HG03457 (cell line): Measurements from ENCODE around the gene MAST4.

ENCODE experiments used
- ATAC-seq: cut with Tn5 transposase; IDR thresholded peaks from one replicate; pipeline ENCODE4 v1.9.1; 2021; ENCODE audit warnings: moderate number of reproducible peaks; ENCODE audit not compliant: unreplicated experiment

Gene MAST4

GRCh38 chr5:67031692-67032091 is 435.5 kb downstream of the MAST4 start:
- ATAC-seq: no peak

- no peak for ATAC-seq
These were observed 436.9 kb downstream of the MAST4 start for GRCh38 chr5:67032921-67033664.

DNA sequence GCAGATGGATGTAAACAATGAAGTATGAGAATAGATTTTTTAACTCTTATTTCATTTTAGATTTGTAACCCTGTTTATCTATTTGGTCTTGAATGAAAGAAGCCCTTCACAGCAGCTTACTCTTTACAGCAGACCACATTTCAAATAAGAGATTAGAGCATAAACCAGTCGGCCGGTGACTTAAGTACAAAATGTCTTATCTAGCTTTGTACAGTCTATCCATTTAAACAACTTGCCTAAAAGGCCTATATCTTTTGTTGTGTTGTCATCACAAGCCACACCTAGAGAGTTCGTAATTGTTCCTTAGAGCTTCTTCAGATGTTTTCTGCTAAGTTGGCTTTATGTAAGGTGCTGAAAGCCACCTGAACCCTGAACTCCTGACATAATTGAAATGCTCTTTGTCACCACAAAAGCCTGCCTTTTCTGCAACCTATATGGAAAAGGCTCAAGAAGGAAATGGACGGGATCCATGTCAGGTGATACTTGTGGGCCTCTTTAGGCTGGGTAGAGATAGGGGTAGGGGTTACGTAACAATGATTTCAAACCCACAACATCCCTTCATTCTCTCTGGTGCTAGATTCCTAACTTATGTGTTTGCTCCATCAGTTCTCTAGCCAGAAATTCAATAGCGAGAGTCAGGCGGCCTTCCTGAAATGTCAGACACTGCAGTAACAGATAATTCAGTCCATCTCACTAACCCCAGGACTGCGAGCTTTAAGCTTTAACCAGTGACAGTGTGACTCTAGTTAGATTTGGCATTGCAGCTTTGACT is 437.9 kb downstream of the MAST4 start:
- no peak for ATAC-seq

DNA sequence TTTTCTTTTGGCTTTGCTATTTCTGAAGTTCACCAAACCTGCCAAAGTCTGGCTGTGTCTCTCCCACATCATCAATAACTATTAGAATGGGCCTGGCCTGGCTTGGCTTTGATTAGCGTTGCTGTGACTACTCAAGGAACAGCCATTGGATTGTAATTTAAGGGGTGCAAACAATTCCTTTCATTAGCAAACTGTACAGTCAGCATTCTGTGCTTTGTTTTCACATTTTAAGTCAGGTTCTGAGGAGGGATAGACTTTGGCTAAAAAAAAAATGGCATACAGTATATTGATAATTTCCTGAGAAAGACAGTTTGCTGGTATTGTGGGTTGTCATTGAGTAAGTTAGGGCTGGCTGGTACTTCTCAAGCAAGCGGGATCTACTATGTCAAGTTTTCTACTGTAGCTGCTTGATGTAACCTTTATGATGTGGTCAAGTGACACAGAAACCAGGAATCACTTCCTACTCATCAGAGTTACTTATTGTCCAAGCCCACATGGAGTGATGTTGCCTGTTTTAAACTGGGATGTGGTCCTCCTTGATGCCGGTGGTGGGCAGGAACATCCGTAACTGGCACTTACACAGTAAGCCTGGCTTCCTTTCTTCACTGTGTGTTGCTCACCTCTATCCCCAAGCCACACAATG is 439.0 kb downstream of the MAST4 start:
- ATAC-seq: no peak

DNA sequence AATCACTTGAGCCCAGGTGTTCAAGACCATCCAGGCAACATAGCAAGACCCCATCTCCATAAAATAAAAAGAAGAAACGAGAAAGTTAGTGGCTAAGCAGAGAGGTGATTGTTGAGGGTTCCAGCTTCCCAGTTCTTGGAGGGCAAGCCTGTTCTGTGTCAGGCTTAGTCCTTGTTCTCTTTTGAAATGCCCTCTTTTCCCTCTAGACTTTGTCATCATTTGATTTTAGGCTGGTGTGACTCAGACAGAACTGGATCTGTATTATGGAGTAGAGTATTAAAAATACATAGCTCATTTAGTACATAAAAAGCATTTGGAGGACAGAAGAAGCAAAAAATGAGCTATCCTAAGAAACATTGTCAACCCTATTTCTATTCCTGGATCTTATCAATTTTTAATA is 441.0 kb downstream of the MAST4 start:
- no peak for ATAC-seq

- no peak for ATAC-seq
These were observed 442.8 kb downstream of the MAST4 start for GRCh38 chr5:67038817-67039603.

- no peak for ATAC-seq
These were observed 446.2 kb downstream of the MAST4 start for GRCh38 chr5:67042176-67043003.

- no peak for ATAC-seq
These were observed 447.8 kb downstream of the MAST4 start for GRCh38 chr5:67043796-67044511.

DNA sequence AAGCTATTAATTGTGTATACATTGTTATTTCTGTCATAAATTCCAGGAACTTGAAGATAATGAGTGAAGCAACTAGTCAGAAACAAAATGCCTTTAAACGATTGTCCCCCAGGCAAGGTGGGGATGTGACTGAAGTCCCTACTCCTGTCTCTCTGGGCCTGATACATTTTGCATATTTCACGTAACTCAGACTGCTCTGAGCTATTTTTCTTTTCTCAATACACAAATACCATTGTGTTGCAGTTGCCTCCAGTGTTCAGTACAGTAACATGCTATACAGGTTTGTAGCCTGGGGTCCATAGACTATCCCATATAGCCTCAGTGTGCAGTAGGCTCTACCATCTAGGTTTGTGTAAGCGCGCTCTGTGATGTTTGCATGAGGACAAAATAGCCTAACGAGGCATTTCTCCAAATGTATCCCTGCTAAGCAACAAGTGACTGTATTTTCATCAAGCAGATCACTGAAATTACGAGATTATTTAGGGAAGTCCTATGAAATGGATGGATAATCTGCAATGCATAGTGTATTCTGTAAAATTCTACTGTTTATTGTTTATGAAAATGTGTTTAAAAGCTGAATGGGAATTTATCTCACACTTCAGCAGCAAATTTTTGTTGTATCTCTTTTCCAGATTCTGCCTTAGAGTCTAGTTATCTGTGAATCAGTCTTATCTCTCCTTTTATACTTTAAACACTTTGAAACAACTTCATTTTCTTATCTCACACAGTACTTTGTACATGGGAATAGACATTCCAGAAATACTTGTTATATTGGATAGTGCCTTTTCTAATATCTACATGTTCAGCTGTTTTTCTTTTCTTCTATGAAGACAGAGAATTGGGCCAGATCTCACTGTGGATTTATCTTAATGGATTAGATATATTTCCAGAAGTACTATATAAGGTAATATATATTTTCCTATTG is 449.9 kb downstream of the MAST4 start:
- no peak for ATAC-seq

- ATAC-seq: no peak
These were observed 451.0 kb downstream of the MAST4 start for GRCh38 chr5:67047160-67047559.

- no peak for ATAC-seq
These were observed 451.4 kb downstream of the MAST4 start for GRCh38 chr5:67047616-67048015.

DNA sequence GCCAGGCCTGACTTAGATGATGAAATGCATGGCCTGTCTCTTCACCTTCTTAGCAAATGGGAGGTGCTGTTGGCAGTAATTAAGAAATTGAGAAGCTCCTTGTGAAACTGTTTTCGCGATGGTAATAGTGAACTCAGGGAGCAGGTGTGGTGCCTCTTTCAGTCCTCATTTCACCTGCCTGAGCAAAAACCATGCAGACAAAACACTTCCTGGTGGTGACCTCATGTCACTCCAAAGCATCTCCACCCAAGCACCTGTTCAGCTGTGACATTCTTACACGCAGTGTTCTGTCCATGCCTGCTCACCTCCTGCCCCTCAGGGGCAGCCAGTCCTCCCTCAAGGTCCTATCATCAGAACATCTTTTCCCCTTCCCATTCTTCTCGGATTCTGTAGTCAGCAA is 453.9 kb downstream of the MAST4 start:
- no peak for ATAC-seq

- ATAC-seq: no peak
These were observed 454.4 kb downstream of the MAST4 start for GRCh38 chr5:67050635-67051034.

GRCh38 chr5:67051164-67051563 is 455.0 kb downstream of the MAST4 start:
- no peak for ATAC-seq

DNA sequence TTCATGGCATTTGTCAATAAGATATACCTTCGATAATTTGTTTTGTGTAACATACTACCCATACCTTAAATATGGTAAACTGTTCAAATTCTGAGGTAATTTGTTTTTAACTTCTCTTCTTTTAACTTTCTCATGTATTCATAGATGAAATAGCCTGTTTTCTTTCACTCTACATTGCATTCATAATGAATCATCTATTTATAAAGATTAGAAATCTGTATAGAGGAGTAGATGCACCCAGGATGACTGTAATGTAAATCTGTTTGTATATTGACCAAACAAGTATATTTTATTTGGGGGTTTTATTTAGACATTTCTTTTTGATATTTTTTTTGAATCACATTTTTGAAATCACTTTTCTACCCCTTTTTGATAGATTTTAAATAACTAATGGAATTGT is 455.8 kb downstream of the MAST4 start:
- ATAC-seq: no peak

DNA sequence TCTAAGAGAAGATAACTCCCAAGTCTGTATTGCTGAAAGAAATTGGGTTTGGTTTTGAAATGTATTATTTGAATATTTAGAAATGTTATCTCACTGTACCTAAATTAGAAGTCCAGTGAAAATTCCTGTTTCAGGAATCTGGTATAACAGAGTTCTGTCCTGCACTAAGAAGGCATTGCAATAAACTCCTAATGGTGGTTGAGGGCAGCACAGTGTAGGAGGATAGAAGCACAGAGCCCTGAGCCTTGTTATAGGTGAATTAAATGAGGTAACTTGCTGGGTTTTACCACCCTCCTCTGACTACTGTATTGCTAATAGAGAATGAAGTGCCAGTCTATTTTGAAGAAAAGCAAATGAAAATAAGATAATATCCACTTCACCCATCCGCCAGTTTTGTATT is 457.0 kb downstream of the MAST4 start:
- ATAC-seq: no peak

GRCh38 chr5:67058998-67059743 is 463.0 kb downstream of the MAST4 start:
- no peak for ATAC-seq
